ENCODE results near the gene CYP2S1.

GRCh38 chr19:41198559-41198958 is 5.5 kb downstream of the CYP2S1 start:
- no peak for TF ChIP-seq CTCF (IDR thresholded peaks at IDR 0.05)
- TF ChIP-seq POLR2A (IDR thresholded peaks at IDR 0.05), result no peak

All from breast epithelium (tissue), 3 donors.